SK-N-SH treated with all-trans-retinoic acid at 6 μM for 48 hours (cell line): ENCODE measurements around the gene SMARCC2.

Experiments
- ATAC-seq: fragments of 200-7000 bp; cut with Tn5 transposase; 3 replicates; pipeline ENCODE4 v1.9.1; 2020; ENCODE audit warnings: mild to moderate bottlenecking, moderate library complexity
- ARNTL ChIP-seq: fragments of 450-650 bp; formaldehyde crosslinking; IDR thresholded peaks from 2 replicates; pipeline ENCODE4 v1.5.0; 2020; ENCODE audit warnings: low read depth, mild to moderate bottlenecking, moderate library complexity, borderline replicate concordance
- CSDC2 ChIP-seq: fragments of 250-450 bp; sonication (Bioruptor Pico); IDR thresholded peaks from 2 replicates; pipeline ENCODE4 v1.5.0; 2020; ENCODE audit warnings: mild to moderate bottlenecking, moderate library complexity
- CSRNP3 ChIP-seq: fragments of 250-450 bp; sonication (Bioruptor Pico); IDR thresholded peaks from 2 replicates; pipeline ENCODE4 v1.5.1; 2021; ENCODE audit warnings: mild to moderate bottlenecking, moderate library complexity
- ESRRG ChIP-seq: fragments of 250-450 bp; sonication (Bioruptor Pico); IDR thresholded peaks from 2 replicates; pipeline ENCODE4 v1.6.1; 2021; ENCODE audit warnings: mild to moderate bottlenecking
- GLIS3 ChIP-seq: fragments of 250-450 bp; sonication (Bioruptor Pico); IDR thresholded peaks from 2 replicates; pipeline ENCODE4 v1.5.0; 2020; ENCODE audit warnings: mild to moderate bottlenecking, moderate library complexity
- ISL1 ChIP-seq: fragments of 250-450 bp; sonication (Bioruptor Pico); IDR thresholded peaks from 2 replicates; pipeline ENCODE4 v2.1.2; 2022; ENCODE audit warnings: mild to moderate bottlenecking, moderate library complexity
- PATZ1 ChIP-seq: fragments of 250-450 bp; sonication (Bioruptor Pico); IDR thresholded peaks from 2 replicates; pipeline ENCODE4 v1.8.0; 2020; ENCODE audit warnings: mild to moderate bottlenecking, moderate library complexity, borderline replicate concordance
- POU6F1 ChIP-seq: fragments of 250-450 bp; sonication (Bioruptor Pico); IDR thresholded peaks from 2 replicates; pipeline ENCODE4 v1.8.0; 2021; ENCODE audit warnings: low read depth, mild to moderate bottlenecking, moderate library complexity, borderline replicate concordance
- PPARA ChIP-seq: fragments of 250-450 bp; sonication (Bioruptor Pico); IDR thresholded peaks from 2 replicates; pipeline ENCODE4 v1.5.0; 2020; ENCODE audit warnings: mild to moderate bottlenecking, borderline replicate concordance
- TCF4 ChIP-seq: fragments of 250-450 bp; sonication (Bioruptor Pico); IDR thresholded peaks from 2 replicates; pipeline ENCODE4 v1.8.0; 2021; ENCODE audit warnings: mild to moderate bottlenecking, moderate library complexity, borderline replicate concordance
- TSHZ2 ChIP-seq: fragments of 250-450 bp; sonication (Bioruptor Pico); IDR thresholded peaks from 2 replicates; pipeline ENCODE4 v1.5.0; 2020; ENCODE audit warnings: mild to moderate bottlenecking, moderate library complexity
- ZC3H10 ChIP-seq: fragments of 250-450 bp; sonication (Bioruptor Pico); IDR thresholded peaks from 2 replicates; pipeline ENCODE4 v1.5.1; 2021; ENCODE audit warnings: mild to moderate bottlenecking, moderate library complexity
- ZFP3 ChIP-seq: fragments of 250-450 bp; sonication (Bioruptor Pico); IDR thresholded peaks from 2 replicates; pipeline ENCODE4 v1.5.0; 2020; ENCODE audit warnings: mild to moderate bottlenecking, moderate library complexity
- ZNF70 ChIP-seq: fragments of 450-650 bp; formaldehyde crosslinking; IDR thresholded peaks from 2 replicates; pipeline ENCODE4 v1.5.0; 2020; ENCODE audit warnings: mild to moderate bottlenecking, moderate library complexity
- ZNF8 ChIP-seq: fragments of 450-650 bp; formaldehyde crosslinking; IDR thresholded peaks from 2 replicates; pipeline ENCODE4 v1.5.0; 2020; ENCODE audit warnings: mild to moderate bottlenecking, moderate library complexity

The SMARCC2 gene

GRCh38 chr12:56116267-56117081, 72.8 kb downstream of the SMARCC2 start, which contains the start of gene RPL41:
Gene RPL41, plus strand, starts transcription at chr12:56116633.
- TF ChIP-seq TSHZ2 (CRISPR knock-in tag) (no peak), CSDC2 (CRISPR knock-in tag) (no peak), PATZ1 (CRISPR knock-in tag) (0 out of 2 replicates have a peak, but pooled peaks have one; percentile 22), ISL1 (CRISPR knock-in tag) (no peak), ARNTL (no peak), ESRRG (no peak; the same call in 1 of the 2 replicates), POU6F1 (no peak), ZNF70 (no peak), ZFP3 (0 out of 2 replicates have a peak, but pooled peaks have one; percentile 53), ZC3H10 (CRISPR knock-in tag) (0 out of 2 replicates have a peak, but pooled peaks have one; percentile 42), PPARA (CRISPR knock-in tag) (no peak), ZNF8 (CRISPR knock-in tag) (no peak), TCF4 (no peak), GLIS3 (CRISPR knock-in tag) (no peak)
- ATAC-seq: peak; percentile 55

- TF ChIP-seq ZNF70 (no peak), CSDC2 (CRISPR knock-in tag) (no peak), TCF4 (no peak), CSRNP3 (CRISPR knock-in tag) (no peak), ZC3H10 (CRISPR knock-in tag) (no peak)
- no peak for ATAC-seq
Observed at GRCh38 chr12:56115329-56115728, 74.0 kb downstream of the SMARCC2 start.

GRCh38 chr12:56114084-56114483, 75.2 kb downstream of the SMARCC2 start:
- no peak for ATAC-seq
- TF ChIP-seq PPARA (CRISPR knock-in tag): no peak
